HepG2 (cell line): Measurements from ENCODE around the gene ECHS1. TPM values are rescaled to one million over a fixed set of nuclear protein-coding genes. Genes with fewer than 3 reads are reported as not detected.
A peak's percentile ranks its signal among the peaks of the same experiment; 100 is the strongest.

ENCODE experiments used
- ETV6 ChIP-seq: sonication (generic); formaldehyde crosslinking; conservative IDR thresholded peaks from 2 replicates; pipeline ENCODE4 v1.4.0; 2020; ENCODE audit warnings: missing genetic modification reagents
- LRRFIP1 ChIP-seq: sonication (generic); formaldehyde crosslinking; conservative IDR thresholded peaks from 2 replicates; pipeline ENCODE4 v1.4.0; 2020; ENCODE audit warnings: missing genetic modification reagents
- MTF1 ChIP-seq: sonication (generic); formaldehyde crosslinking; IDR thresholded peaks from 2 replicates; pipeline ENCODE4 v1.5.0; 2020; ENCODE audit warnings: missing genetic modification reagents
- NCOA1 ChIP-seq: sonication (generic); formaldehyde crosslinking; IDR thresholded peaks from 2 replicates; pipeline ENCODE4 v1.9.0; 2021; ENCODE audit warnings: missing genetic modification reagents
- NFYB ChIP-seq: sonication (generic); formaldehyde crosslinking; IDR thresholded peaks from 2 replicates; pipeline ENCODE4 v1.4.0; 2020; ENCODE audit warnings: missing genetic modification reagents
- RNF2 ChIP-seq: fragments of 450-650 bp; conservative IDR thresholded peaks from 2 replicates; pipeline ENCODE4 v1.6.1; 2016; ENCODE audit warnings: low read depth
- RXRA ChIP-seq: sonication (generic); formaldehyde crosslinking; IDR thresholded peaks from 2 replicates; pipeline ENCODE4 v1.5.1; 2020; ENCODE audit warnings: missing genetic modification reagents
- SOX13 ChIP-seq, 3 experiments: fragments of 450-650 bp in 1 of 3; sonication (generic) in 1 of 3; formaldehyde crosslinking in 1 of 3; IDR thresholded peaks in 2 of 3; conservative IDR thresholded peaks in 1 of 3; 2 replicates each; pipeline versions ENCODE4 v1.5.0 to v1.6.1; 2016 to 2020; ENCODE audit warnings: antibody characterized with exemption in 1 of 3, mild to moderate bottlenecking in 1 of 3, missing compliant biosample characterization in 1 of 3, missing genetic modification reagents in 1 of 3, moderate library complexity in 1 of 3
- ZNF276 ChIP-seq: sonication (generic); formaldehyde crosslinking; IDR thresholded peaks from 2 replicates; pipeline ENCODE4 v1.4.0; 2020; ENCODE audit warnings: mild to moderate bottlenecking, low read depth, missing genetic modification reagents
- ZNF3 ChIP-seq: IDR thresholded peaks from 2 replicates; pipeline ENCODE4 v1.7.0; 2017; ENCODE audit warnings: inconsistent platforms
- polyA plus RNA-seq, 8 experiments: library from polyadenylated mRNA; depleted of rRNA in 3 of 8; stranded (reverse) in 7 of 8; unstranded in 1 of 8; fragments of >200 nt; fragmentation: Illumina TruSeq in 4 of 8; extraction: Trizol in 4 of 8; gene quantifications; 2 replicates each; pipeline versions ENCODE4 v1.2.1 to v1.2.3, GENCODE V29; 2011 to 2016; ENCODE audit warnings: low read depth in 4 of 8, missing spikeins in 1 of 8, mixed read lengths in 1 of 8; ENCODE audit not compliant: insufficient read depth in 1 of 8
- total RNA-seq, 5 experiments: library from RNA; depleted of rRNA; stranded (reverse); fragments of >200 nt; fragmentation: Illumina TruSeq; extraction: Trizol; gene quantifications; 2 replicates each; pipeline ENCODE4 v1.2.3, GENCODE V29; 2016; ENCODE audit warnings: low read depth in 1 of 5
- TF ChIP-seq, protein P1 (sequence below): sonication (generic); formaldehyde crosslinking; IDR thresholded peaks from 2 replicates; pipeline ENCODE4 v1.4.0; 2020; ENCODE audit warnings: missing genetic modification reagents
- TF ChIP-seq, protein P2 (sequence below): sonication (generic); formaldehyde crosslinking; IDR thresholded peaks from 2 replicates; pipeline ENCODE4 v1.4.0; 2020; ENCODE audit warnings: missing genetic modification reagents
- TF ChIP-seq, protein P3 (sequence below): IDR thresholded peaks from 2 replicates; pipeline ENCODE4 v1.6.1; 2016; ENCODE audit warnings: low read depth, borderline replicate concordance

ECHS1 gene
- total and polyA plus RNA-seq, 2 of the 13 experiments (the other 11 are each of a cell fraction or from before 2014, with no cell fraction given): 32.7 to 195 TPM

DNA sequence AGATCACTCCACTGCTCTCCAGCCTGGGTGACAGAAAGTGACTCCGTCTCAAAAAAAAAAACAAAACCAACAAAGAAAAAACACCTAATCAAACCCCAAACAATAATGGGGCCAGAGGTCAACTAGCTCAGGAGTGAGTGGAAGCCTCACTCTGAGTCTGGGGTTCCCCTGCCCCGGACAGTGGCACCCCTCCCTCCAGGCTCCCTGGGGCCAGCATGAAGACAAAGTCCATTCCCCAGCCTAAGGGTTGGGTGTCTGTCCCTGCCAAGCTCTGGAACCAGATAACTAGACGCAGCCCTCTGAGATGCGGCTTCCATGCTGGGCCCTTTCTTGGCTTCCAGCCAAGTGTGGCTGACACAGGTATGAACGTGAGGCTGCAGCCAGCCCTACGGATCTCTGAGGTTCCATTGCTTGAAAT, 13.6 kb downstream of the ECHS1 start (continued):
- TF ChIP-seq RXRA (CRISPR knock-in tag) (peak; percentile 70), NCOA1 (CRISPR knock-in tag) (0 out of 2 replicates have a peak, but pooled peaks have one; percentile 57), SOX13 (IDR thresholded peaks at IDR 0.05) (0 out of 2 replicates have a peak, but pooled peaks have one; percentile 12), SOX13 (CRISPR knock-in tag; conservative IDR thresholded peaks at IDR 0.05 in 1 of 2, IDR thresholded peaks at IDR 0.05 in 1 of 2) (peak in 1 of 2 experiments; percentile 77; a peak in 2 of 4 replicates), MTF1 (CRISPR knock-in tag) (no peak), NFYB (no peak), LRRFIP1 (no peak), ETV6 (no peak), ZNF276 (CRISPR knock-in tag) (no peak), ZNF3 (no peak), RNF2 (no peak)
- TF ChIP-seq, protein P1, sequence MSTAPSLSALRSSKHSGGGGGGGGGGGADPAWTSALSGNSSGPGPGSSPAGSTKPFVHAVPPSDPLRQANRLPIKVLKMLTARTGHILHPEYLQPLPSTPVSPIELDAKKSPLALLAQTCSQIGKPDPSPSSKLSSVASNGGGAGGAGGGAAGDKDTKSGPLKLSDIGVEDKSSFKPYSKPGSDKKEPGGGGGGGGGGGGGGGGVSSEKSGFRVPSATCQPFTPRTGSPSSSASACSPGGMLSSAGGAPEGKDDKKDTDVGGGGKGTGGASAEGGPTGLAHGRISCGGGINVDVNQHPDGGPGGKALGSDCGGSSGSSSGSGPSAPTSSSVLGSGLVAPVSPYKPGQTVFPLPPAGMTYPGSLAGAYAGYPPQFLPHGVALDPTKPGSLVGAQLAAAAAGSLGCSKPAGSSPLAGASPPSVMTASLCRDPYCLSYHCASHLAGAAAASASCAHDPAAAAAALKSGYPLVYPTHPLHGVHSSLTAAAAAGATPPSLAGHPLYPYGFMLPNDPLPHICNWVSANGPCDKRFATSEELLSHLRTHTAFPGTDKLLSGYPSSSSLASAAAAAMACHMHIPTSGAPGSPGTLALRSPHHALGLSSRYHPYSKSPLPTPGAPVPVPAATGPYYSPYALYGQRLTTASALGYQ: no peak
- TF ChIP-seq, protein P2, sequence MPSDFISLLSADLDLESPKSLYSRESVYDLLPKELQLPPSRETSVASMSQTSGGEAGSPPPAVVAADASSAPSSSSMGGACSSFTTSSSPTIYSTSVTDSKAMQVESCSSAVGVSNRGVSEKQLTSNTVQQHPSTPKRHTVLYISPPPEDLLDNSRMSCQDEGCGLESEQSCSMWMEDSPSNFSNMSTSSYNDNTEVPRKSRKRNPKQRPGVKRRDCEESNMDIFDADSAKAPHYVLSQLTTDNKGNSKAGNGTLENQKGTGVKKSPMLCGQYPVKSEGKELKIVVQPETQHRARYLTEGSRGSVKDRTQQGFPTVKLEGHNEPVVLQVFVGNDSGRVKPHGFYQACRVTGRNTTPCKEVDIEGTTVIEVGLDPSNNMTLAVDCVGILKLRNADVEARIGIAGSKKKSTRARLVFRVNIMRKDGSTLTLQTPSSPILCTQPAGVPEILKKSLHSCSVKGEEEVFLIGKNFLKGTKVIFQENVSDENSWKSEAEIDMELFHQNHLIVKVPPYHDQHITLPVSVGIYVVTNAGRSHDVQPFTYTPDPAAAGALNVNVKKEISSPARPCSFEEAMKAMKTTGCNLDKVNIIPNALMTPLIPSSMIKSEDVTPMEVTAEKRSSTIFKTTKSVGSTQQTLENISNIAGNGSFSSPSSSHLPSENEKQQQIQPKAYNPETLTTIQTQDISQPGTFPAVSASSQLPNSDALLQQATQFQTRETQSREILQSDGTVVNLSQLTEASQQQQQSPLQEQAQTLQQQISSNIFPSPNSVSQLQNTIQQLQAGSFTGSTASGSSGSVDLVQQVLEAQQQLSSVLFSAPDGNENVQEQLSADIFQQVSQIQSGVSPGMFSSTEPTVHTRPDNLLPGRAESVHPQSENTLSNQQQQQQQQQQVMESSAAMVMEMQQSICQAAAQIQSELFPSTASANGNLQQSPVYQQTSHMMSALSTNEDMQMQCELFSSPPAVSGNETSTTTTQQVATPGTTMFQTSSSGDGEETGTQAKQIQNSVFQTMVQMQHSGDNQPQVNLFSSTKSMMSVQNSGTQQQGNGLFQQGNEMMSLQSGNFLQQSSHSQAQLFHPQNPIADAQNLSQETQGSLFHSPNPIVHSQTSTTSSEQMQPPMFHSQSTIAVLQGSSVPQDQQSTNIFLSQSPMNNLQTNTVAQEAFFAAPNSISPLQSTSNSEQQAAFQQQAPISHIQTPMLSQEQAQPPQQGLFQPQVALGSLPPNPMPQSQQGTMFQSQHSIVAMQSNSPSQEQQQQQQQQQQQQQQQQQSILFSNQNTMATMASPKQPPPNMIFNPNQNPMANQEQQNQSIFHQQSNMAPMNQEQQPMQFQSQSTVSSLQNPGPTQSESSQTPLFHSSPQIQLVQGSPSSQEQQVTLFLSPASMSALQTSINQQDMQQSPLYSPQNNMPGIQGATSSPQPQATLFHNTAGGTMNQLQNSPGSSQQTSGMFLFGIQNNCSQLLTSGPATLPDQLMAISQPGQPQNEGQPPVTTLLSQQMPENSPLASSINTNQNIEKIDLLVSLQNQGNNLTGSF: no peak
- TF ChIP-seq, protein P3, sequence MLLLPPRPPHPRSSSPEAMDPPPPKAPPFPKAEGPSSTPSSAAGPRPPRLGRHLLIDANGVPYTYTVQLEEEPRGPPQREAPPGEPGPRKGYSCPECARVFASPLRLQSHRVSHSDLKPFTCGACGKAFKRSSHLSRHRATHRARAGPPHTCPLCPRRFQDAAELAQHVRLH (CRISPR knock-in tag): no peak
